Uterus (tissue), 2 donors: Measurements from ENCODE around the gene NRBF2.

Experiments
- CTCF ChIP-seq, 4 experiments: fragments of 200-600 bp in 2 of 4; fragments of 450-650 bp in 2 of 4; sonication (generic) in 2 of 4; IDR thresholded peaks; one replicate each; pipeline ENCODE4 v1.5.1; 2016 to 2019; ENCODE audit warnings: antibody characterized with exemption in 4 of 4, mild to moderate bottlenecking in 2 of 4, moderate library complexity in 1 of 4
- POLR2A ChIP-seq, 2 donors: fragments of 450-650 bp; IDR thresholded peaks; one replicate each; pipeline ENCODE4 v1.6.1; 2016; ENCODE audit warnings: antibody characterized with exemption in 2 of 2, mild to moderate bottlenecking in 1 of 2, moderate library complexity in 1 of 2

GRCh38 chr10:63150745-63151144 is 17.6 kb downstream of the NRBF2 start:
- TF ChIP-seq CTCF (IDR thresholded peaks at IDR 0.05) (no peak), POLR2A (IDR thresholded peaks at IDR 0.05) (no peak)
